PC-9 (cell line): Measurements from ENCODE around the gene SMAD5.

Experiments used
- CTCF ChIP-seq: fragments of 200-600 bp; sonication (generic); conservative IDR thresholded peaks from 2 replicates; pipeline ENCODE4 v1.6.1; 2017; ENCODE audit warnings: mixed run types, antibody characterized with exemption, mild to moderate bottlenecking, moderate library complexity
- EZH2 ChIP-seq: fragments of 200-600 bp; sonication (generic); IDR thresholded peaks from 2 replicates; pipeline ENCODE4 v1.8.0; 2017; ENCODE audit warnings: antibody characterized with exemption, low read depth

- TF ChIP-seq CTCF (no peak), EZH2 (no peak)
Observed at GRCh38 chr5:136195971-136196820, 63.6 kb downstream of the SMAD5 start.
